GM23338 (cell line): ENCODE data around the gene TNIP2.
"Not testable (repeated sequence)": the region's sequence is repeated elsewhere in the genome, so short reads cannot be mapped to it uniquely, and the experiment has no call there.

ENCODE experiments used
- CTCF ChIP-seq, 2 experiments: fragments of 200-600 bp in 1 of 2; sonication (generic) in 1 of 2; conservative IDR thresholded peaks; 2 replicates each; pipeline versions ENCODE4 v1.5.1 to v1.6.1; 2016 to 2017; ENCODE audit warnings: antibody characterized with exemption in 2 of 2, low read depth in 2 of 2, mild to moderate bottlenecking in 2 of 2, moderate library complexity in 1 of 2
- EZH2 ChIP-seq: fragments of 200-600 bp; sonication (generic); IDR thresholded peaks from one replicate; pipeline ENCODE4 v1.8.0; 2017; ENCODE audit warnings: antibody characterized with exemption, mild to moderate bottlenecking, low read depth; ENCODE audit not compliant: unreplicated experiment
- JUNB ChIP-seq: IDR thresholded peaks from one replicate; pipeline ENCODE4 v1.6.1; 2016; ENCODE audit warnings: antibody characterized with exemption; ENCODE audit not compliant: unreplicated experiment
- POLR2AphosphoS5 ChIP-seq: IDR thresholded peaks from 2 replicates; pipeline ENCODE4 v1.6.1; 2016; ENCODE audit warnings: antibody characterized with exemption, low read depth
- REST ChIP-seq: IDR thresholded peaks from one replicate; pipeline ENCODE4 v1.6.1; 2018; ENCODE audit warnings: antibody characterized with exemption; ENCODE audit not compliant: unreplicated experiment
- ZNF462 ChIP-seq: fragments of 250-450 bp; sonication (Bioruptor Pico); IDR thresholded peaks from 2 replicates; pipeline ENCODE4 v1.5.0; 2020; ENCODE audit warnings: mild to moderate bottlenecking, moderate library complexity

GRCh38 chr4:2726881-2727280, 29.3 kb downstream of the TNIP2 start:
- TF ChIP-seq EZH2; CTCF (conservative IDR thresholded peaks at IDR 0.05; ENCODE audit: low read depth in 2 of 2); REST; POLR2AphosphoS5; JUNB; ZNF462 (CRISPR knock-in tag): not testable (repeated sequence)
